ENCODE data around the gene UGT1A8.

UGT1A8 gene

DNA sequence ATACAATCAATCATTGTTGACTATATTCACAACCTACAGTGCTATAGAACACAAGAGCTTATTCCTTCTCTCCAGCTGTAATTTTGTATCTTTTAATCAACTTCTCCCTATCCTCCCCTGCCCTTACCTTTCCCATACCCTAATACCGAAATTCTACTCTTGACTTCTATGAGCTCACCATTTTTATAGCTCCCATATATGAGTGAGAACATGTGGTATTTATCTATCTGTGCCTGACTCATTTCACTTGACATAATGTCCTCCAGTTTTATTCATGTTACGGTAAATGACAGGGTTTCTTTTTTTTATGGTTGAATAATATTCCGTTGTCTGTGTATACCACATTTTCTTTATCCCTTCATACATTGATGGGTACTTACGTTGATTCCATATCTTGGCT lies 163.3 kb downstream of the UGT1A8 start:
- TF ChIP-seq GATA2 (IDR thresholded peaks at IDR 0.05; ENCODE audit: low read depth, low read length) (no peak), GATA3 (IDR thresholded peaks at IDR 0.05; ENCODE audit: low read depth, low read length) (no peak)

DNA sequence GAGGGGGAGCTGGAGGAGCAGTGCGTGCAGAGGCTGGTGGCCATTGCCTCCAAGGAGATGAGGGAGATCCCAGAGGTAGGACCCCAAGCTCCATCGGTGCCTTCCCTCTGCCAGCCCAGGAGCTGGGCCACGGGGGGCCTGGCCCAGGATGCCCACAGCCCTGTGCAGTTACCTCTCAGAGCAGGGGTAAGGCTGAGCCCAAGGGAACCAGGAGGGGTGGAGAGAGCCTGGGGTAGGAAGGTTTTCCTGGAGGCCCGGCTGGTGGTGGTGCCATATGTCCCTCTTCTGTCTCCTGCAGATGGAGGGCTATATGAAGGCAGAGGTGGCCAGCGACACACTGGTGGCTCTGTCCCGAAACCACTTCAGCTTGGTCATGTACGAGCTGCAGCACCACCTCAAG lies 172.1 kb downstream of the UGT1A8 start:
- TF ChIP-seq GATA3 (IDR thresholded peaks at IDR 0.05; ENCODE audit: low read depth, low read length) (no peak), GATA2 (IDR thresholded peaks at IDR 0.05; ENCODE audit: low read depth, low read length) (no peak)

DNA sequence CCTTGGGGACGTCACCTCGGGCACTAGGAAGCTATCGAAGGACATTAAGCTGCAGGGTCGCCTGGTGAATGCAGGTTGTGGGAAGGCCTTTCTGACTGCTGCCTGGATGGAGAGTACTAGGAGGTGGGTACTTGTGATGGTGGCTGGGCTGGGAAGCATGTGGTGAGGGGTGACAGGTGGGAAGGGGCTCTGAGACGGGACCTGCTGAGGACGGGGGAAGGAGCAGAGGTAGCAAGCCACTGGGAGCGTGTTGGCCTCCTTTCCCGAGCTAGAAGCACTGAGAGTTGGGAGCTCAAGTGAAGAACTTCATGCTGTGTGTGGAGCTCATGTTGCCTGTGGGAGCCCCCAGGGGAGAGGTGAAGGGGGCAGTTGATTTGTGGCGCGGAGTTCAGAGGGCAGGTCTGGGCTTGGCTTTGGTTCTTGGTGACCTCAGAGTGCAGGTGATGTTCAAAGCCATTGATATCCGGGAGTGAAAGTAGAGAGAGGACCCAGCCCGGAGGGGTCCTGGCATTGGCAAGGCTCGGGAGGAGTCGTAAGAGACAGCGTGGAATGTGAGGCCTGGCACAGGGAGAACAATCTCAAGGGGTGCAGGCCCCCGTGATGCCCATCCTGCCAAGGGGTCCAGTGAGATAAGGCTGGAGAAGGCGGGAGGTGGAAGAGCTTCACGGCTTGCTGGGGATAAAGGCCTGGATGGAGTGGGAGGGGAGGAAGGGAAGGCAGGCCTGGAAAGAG lies 173.9 kb downstream of the UGT1A8 start:
- TF ChIP-seq GATA2 (IDR thresholded peaks at IDR 0.05; ENCODE audit: low read depth, low read length) (no peak), GATA3 (IDR thresholded peaks at IDR 0.05; ENCODE audit: low read depth, low read length) (no peak)

DNA sequence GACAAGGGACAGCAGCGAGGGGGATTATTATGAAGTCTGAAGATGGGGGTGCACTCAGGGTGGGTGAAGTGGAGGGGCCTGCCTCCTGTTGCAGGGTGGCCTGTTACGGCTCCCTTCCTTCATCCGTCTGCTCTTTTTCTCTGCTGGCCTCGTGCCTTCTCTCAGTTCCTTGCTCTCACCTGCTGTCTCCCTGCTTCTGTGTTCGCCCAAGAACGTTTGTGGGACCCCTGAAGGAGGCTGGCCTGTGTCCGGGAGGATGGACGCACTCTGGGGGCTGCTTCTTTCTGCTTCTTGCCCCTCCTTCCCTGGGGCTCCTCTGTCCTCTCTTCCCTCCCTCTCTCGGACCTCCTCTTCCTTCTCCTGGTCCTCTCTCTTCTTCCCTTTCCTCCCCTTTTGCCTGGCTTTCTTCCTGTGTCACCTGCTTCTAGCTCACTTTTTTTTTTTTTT lies 174.5 kb downstream of the UGT1A8 start:
- no peak for TF ChIP-seq GATA3 (IDR thresholded peaks at IDR 0.05; ENCODE audit: low read depth, low read length)

DNA sequence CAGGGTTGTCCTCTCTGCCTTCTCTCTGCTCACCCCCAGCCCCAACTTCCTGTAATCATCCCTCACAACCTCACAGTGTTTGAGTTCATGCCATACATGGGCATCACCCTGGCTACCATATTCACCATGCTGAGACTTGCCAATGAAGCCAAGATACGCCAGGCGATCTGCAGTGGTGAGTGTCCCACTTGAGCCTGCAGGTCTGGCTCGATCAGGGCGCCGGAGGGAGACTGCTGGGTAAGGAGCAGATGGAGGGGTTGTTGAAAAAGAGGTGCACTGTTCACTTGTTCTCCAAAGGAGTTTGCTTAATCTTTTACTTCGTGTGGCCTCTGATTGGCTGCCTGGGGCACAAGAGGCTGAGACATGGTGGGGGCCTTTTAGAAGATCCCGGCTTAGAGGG lies 175.3 kb downstream of the UGT1A8 start:
- TF ChIP-seq GATA3 (IDR thresholded peaks at IDR 0.05; ENCODE audit: low read depth, low read length) (no peak), GATA2 (IDR thresholded peaks at IDR 0.05; ENCODE audit: low read depth, low read length) (no peak)

DNA sequence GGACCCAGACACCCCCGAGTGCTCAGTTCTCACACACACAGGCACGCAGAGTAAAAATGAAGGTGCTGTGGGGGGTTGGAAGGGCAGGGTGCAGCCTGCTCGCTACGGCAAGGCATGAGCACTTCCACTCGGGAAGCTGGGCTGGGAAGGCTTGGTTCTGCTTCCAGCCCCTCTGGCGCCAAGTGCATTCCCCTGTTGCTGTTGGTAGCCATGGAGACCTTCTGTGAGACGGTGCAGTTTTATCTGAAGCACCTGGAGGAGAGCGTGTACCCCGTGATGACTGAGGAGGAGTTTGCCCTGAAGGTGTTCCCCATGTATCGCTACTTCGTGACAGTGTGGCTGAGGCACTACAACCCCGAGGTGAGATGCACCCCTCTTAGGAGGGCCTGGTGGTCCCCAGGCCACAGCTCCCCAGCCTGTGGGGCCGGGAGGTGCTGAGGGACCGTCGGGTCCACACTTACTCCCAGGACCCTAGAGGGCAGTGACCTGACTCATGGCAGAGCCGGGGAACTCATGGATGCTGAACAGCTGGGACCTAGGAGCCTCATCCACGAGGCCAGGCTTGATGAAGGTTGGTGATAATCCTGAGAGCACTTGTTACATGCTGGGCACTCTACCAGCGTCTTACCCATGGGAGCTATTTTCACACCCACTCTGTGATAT lies 176.2 kb downstream of the UGT1A8 start:
- TF ChIP-seq GATA2 (IDR thresholded peaks at IDR 0.05; ENCODE audit: low read depth, low read length) (no peak), GATA3 (IDR thresholded peaks at IDR 0.05; ENCODE audit: low read depth, low read length) (no peak)

DNA sequence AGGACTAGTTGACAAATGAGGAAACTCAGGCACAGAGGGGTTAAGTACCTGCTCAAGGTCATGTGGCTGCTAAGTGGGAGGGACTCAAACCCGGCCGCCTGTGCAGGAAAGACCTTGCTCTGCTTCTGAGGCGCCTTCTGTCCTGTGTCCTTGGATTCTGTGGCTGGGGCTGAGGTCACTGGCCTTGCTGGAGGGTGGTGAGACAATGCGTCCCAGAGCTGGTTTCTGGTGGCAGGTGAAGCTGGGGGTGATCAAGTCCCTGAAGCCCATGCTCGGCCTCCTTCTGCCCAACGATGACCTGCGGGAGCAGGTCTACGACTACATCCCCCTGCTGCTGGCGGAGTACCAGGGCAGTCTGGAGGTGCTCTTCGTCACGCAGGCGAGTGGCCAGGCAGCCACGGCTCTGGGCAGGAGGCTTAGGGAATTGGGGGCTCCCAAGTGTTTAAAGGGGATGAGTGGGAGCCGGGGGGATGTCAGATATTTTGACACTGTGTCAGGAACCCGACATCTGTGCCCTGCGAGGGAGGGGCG lies 176.8 kb downstream of the UGT1A8 start:
- TF ChIP-seq GATA2 (IDR thresholded peaks at IDR 0.05; ENCODE audit: low read depth, low read length) (no peak), GATA3 (IDR thresholded peaks at IDR 0.05; ENCODE audit: low read depth, low read length) (no peak)

DNA sequence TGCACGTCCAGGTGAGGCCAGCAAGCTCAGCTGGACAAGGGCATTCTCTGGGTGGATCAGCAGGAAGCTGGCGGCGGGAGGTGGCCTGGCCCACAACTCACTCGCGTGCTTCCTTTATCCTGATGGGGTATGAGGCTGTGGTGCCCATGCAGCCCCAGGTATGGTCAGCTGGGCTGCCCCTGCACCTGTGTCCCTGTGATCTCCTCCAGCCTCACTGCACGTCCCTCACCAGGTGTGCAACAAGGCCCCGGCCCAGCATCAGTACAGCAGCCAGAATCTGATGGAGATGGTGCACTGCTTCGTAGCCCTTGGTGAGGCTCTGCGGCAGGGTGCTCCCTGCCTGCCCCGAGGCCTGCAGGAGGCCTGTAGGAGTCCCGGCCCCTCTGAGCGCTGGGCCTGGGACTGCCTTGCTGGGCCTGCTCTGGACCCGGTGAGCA lies 178.3 kb downstream of the UGT1A8 start:
- no peak for TF ChIP-seq GATA2 (IDR thresholded peaks at IDR 0.05; ENCODE audit: low read depth, low read length)
- TF ChIP-seq GATA3 (IDR thresholded peaks at IDR 0.05; ENCODE audit: low read depth, low read length): no peak

DNA sequence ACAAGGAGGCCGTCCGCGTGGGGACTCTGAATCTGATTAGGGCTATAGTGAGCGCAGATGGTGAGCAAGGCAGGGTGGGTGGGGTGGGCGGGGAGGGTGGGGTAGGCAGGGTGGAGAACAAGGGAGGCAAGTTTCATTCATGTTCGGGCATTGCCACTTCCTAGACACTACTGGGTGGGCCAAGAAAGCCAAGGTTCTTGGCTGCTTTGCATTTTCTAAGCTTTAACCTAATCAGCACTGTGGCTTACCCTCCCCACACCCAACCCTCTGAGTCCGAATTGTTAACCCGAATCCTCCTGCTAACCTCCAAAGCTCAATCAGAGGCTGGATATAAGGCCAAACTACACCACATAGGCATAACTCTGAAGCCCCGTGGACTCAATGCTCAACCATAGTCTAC lies 178.8 kb downstream of the UGT1A8 start:
- TF ChIP-seq GATA3 (IDR thresholded peaks at IDR 0.05; ENCODE audit: low read depth, low read length) (no peak), GATA2 (IDR thresholded peaks at IDR 0.05; ENCODE audit: low read depth, low read length) (no peak)

DNA sequence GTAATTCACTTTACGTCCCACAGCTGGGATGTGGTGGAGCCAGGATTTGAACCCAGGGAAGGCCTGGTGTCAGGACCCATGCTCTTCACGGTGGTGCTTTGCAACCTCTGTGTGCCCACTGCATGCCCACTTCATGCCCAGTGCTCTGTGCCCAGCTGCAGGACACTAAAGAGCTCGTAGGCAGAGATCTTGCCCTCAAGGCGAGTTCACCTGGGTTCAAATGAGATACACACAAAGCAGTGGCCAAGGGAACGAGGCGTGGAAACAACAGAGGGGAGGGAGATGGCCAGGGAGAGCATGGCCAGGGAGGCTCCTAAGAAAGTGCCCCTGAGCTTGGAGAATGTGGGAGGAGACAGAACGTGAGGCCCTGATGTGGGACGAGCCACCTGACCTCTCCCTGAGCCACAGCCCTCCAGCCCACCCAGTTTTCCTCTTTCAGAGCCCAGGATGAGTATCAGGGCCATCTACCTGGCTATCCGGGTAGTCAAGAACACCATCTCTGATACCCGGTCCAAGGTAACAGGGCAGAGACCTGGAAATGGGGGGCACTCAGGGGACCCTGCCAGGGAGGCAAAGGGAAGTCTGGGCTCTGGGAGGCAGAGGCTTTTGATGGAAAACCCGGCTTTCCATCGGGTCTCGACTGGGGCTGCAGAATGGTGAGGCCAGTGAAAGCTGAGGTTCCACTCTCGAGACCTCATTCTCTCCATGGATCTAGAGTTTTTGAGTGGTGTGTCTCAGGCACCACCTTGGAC lies 181.1 kb downstream of the UGT1A8 start:
- TF ChIP-seq GATA3 (IDR thresholded peaks at IDR 0.05; ENCODE audit: low read depth, low read length): no peak
- no peak for TF ChIP-seq GATA2 (IDR thresholded peaks at IDR 0.05; ENCODE audit: low read depth, low read length)

DNA sequence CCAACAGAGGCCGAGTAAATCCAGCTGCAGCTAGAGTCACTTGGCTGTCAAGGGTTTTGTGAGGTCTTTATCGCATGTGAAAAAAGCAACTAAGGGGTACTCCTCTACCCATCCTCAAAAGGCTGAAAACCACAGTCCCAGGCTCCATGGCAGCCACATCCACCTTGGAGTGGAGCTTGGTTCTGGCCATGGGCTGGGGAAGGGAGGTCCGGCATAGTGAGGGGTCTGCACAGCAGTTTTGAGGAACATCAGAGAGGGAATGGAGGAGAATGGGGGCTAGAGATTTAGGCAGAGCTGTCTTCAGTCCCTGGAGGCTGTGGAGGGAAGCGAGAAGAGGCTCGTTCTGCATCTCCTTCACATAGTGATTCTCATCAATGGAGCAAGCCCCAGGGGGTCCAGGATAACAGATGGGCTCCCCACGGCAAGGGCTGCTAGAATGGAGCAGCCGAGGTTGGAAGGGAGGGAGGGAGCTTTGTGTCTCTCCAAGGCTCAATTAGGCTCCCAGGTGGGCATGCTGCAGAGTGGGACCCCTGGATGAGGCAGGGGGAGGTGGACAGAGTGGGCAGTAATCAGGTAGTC lies 181.7 kb downstream of the UGT1A8 start:
- TF ChIP-seq GATA2 (IDR thresholded peaks at IDR 0.05; ENCODE audit: low read depth, low read length): no peak

DNA sequence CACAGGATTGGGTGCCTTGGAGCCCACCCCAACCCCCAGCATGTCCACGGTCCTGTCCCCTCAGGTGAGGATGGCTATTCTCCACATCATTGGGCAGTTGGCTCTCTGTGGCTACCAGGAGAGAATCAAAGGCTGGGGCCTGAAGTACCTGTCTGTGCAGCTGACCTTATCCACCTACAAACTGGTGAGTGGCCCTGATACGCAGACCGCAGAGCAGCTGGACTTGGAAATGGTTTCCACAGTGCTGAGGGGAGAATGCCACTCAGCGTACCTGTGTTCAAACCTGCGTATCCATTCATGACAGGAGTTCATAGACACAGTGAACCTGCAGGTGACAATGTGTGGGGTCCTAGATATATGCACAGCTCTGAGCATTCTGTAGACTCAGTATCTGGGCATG lies 182.3 kb downstream of the UGT1A8 start:
- TF ChIP-seq GATA2 (IDR thresholded peaks at IDR 0.05; ENCODE audit: low read depth, low read length): no peak
- no peak for TF ChIP-seq GATA3 (IDR thresholded peaks at IDR 0.05; ENCODE audit: low read depth, low read length)

DNA sequence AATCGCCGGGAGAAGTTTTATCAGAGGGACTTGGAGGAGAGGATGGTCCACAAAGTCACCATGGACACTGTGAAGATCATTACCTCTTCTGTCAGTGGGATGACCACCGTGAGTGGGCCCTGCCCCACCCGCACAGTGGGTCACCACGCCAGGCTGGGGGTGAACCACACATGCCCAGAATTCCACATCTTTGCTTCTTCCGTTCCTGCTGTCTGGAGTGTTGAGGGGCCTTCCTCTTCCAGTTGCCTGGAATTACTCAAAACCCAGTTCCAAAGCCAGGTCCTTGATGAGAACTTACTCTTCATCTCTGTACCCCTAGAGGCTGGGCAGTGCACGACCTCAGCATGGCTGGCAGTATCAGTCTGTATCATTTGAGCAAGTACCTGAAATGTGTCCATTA lies 182.8 kb downstream of the UGT1A8 start:
- TF ChIP-seq GATA2 (IDR thresholded peaks at IDR 0.05; ENCODE audit: low read depth, low read length) (no peak), GATA3 (IDR thresholded peaks at IDR 0.05; ENCODE audit: low read depth, low read length) (no peak)

All from SH-SY5Y (cell line).